Stomach (tissue), 9 donors: ENCODE results near the gene PANX3. TPM values are rescaled to one million over a fixed set of nuclear protein-coding genes. Genes with fewer than 3 reads are reported as not detected.

Source experiments
- DNase-seq, 2 donors: peaks; one replicate each; pipeline versions ENCODE4 v3.0.0 to v3.0.0-alpha.2; 2013 to 2019
- H3K27ac ChIP-seq, 5 donors: fragments of 200-600 bp in 4 of 5; sonication (generic) in 4 of 5; one replicate each; pipeline ENCODE4 v1.5.1; 2013 to 2019; ENCODE audit warnings: mild to moderate bottlenecking in 1 of 5, moderate library complexity in 1 of 5
- H3K27me3 ChIP-seq, 3 donors: fragments of 200-600 bp; sonication (generic); one replicate each; pipeline ENCODE4 v1.5.1; 2017 to 2019; ENCODE audit warnings: mixed run types in 1 of 3
- H3K36me3 ChIP-seq, 4 donors: fragments of 200-600 bp; sonication (generic); 1 replicate in 3 of 4; 2 replicates in 1 of 4; pipeline ENCODE4 v1.5.1; 2016 to 2019
- H3K4me1 ChIP-seq, 4 donors: fragments of 200-600 bp; sonication (generic); one replicate each; pipeline ENCODE4 v1.5.1; 2016 to 2019
- H3K4me3 ChIP-seq, 4 donors: fragments of 200-600 bp; sonication (generic) in 3 of 4; one replicate each; pipeline ENCODE4 v1.5.1; 2016 to 2019; ENCODE audit warnings: mild to moderate bottlenecking in 1 of 4
- H3K9me3 ChIP-seq, 4 donors: fragments of 200-600 bp; sonication (generic); one replicate each; pipeline ENCODE4 v1.5.1; 2016 to 2019
- EP300 ChIP-seq: sonication (generic); formaldehyde crosslinking; IDR thresholded peaks from one replicate; pipeline ENCODE4 v1.6.1; 2017; ENCODE audit warnings: antibody characterized with exemption
- POLR2A ChIP-seq, 4 donors: fragments of 450-650 bp; IDR thresholded peaks; one replicate each; pipeline ENCODE4 v1.6.1; 2016; ENCODE audit warnings: antibody characterized with exemption in 4 of 4, control low read depth in 2 of 4, mild to moderate bottlenecking in 1 of 4, moderate library complexity in 1 of 4
- POLR2AphosphoS5 ChIP-seq, 3 donors: sonication (generic); formaldehyde crosslinking; IDR thresholded peaks; one replicate each; pipeline ENCODE4 v1.6.1; 2016; ENCODE audit warnings: antibody characterized with exemption in 3 of 3
- WGBS, 5 donors: extraction: QIAGEN DNeasy Blood & Tissue Kit in 3 of 5; methylation state at CpG; one replicate each; pipeline versions ENCODE4 v1.1.5 to v1.1.7; 2013 to 2018; 5-methylcytosine and 5-hydroxymethylcytosine counted together
- intact Hi-C: fragments of 100-400 bp; cut with DNase I; formaldehyde crosslinking; loops from one replicate; pipeline ENCODE4 v1.15.1; 2023; ENCODE audit warnings: low total_unique reads
- polyA plus RNA-seq, 3 donors: library from polyadenylated mRNA; stranded (reverse); fragments of 200-250 nt; gene quantifications; one replicate each; pipeline ENCODE4 v1.2.3, GENCODE V29; 2013
- total RNA-seq, 5 donors: library from RNA; depleted of rRNA; stranded (reverse); fragments of >200 nt; gene quantifications; one replicate each; pipeline versions ENCODE4 v1.1.0 to v1.2.3, GENCODE V29; 2014 to 2016
- TF ChIP-seq, protein P1 (sequence below), 7 experiments: fragments of 450-650 bp in 4 of 7; fragments of 200-600 bp in 3 of 7; sonication (generic) in 3 of 7; IDR thresholded peaks; one replicate each; pipeline ENCODE4 v1.5.1; 2016 to 2019; ENCODE audit warnings: antibody characterized with exemption in 7 of 7, control low read depth in 2 of 7, mild to moderate bottlenecking in 1 of 7
- donor health status: healthy with polysubstance abuse.
- donor health status: Bipolar disorder and iron deficiency.
- donor health status: healthy.

The PANX3 gene
- total and polyA plus RNA-seq, 8 donors, result not detected

DNA sequence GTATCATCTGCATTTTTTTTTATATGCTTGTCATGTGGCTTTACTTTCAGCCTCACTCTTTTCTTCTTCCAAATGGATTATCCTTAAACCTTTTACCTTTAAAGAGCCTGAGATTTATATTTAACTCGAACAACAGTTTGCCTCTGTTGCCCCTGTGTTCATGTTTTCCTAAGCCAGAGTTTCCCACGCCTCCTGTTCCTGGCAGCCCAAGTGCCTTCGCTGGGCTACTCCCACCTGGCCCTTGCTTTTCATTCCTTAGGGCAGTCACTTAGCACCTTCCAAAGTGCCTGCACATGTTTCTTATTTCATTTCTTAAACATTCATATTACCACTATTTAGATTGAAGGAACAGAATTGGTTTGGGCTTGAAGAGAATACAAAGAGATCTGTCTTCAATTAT lies 24.7 kb downstream of the PANX3 start:
- 78 to 88% (median 81%) methylated on average over 3 of the region's 3 CpGs for WGBS, 5 donors
- H3K9me3 ChIP-seq, result no peaks in the 10 kb centered on the region
- H3K27me3 ChIP-seq, result no peaks in the 10 kb centered on the region
- TF ChIP-seq EP300 (no peak), POLR2A (IDR thresholded peaks at IDR 0.05) (no peak), POLR2AphosphoS5 (IDR thresholded peaks at IDR 0.05) (no peak)
- TF ChIP-seq, protein P1, sequence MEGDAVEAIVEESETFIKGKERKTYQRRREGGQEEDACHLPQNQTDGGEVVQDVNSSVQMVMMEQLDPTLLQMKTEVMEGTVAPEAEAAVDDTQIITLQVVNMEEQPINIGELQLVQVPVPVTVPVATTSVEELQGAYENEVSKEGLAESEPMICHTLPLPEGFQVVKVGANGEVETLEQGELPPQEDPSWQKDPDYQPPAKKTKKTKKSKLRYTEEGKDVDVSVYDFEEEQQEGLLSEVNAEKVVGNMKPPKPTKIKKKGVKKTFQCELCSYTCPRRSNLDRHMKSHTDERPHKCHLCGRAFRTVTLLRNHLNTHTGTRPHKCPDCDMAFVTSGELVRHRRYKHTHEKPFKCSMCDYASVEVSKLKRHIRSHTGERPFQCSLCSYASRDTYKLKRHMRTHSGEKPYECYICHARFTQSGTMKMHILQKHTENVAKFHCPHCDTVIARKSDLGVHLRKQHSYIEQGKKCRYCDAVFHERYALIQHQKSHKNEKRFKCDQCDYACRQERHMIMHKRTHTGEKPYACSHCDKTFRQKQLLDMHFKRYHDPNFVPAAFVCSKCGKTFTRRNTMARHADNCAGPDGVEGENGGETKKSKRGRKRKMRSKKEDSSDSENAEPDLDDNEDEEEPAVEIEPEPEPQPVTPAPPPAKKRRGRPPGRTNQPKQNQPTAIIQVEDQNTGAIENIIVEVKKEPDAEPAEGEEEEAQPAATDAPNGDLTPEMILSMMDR (IDR thresholded peaks at IDR 0.05), result no peak
- DNase-seq, result no peak
- peaks cover 0 to 4% (median 0%) of the 10 kb centered on the region in 4 donors for H3K4me1 ChIP-seq
- intact Hi-C loops, result no loop called here
- peaks cover 59 to 97% (median 91%) of the 10 kb centered on the region in 4 donors for H3K36me3 ChIP-seq
- H3K4me3 ChIP-seq, result no peak overlapping the region
- H3K27ac ChIP-seq, result no peak overlapping the region

GRCh38 chr11:124638500-124638899 lies 27.3 kb downstream of the PANX3 start:
- Histone ChIP-seq H3K4me1 (no peaks in the 10 kb centered on the region), H3K4me3 (no peak overlapping the region), H3K9me3 (no peaks in the 10 kb centered on the region), H3K27me3 (no peaks in the 10 kb centered on the region), H3K36me3 (peaks cover 34 to 72% (median 65%) of the 10 kb centered on the region in 4 donors), H3K27ac (no peak overlapping the region)
- 72 to 83% (median 77%) methylated on average over 3 of the region's 3 CpGs for WGBS, 5 donors
- TF ChIP-seq POLR2A (IDR thresholded peaks at IDR 0.05) (no peak), POLR2AphosphoS5 (IDR thresholded peaks at IDR 0.05) (no peak), EP300 (no peak)
- TF ChIP-seq, protein P1 (IDR thresholded peaks at IDR 0.05), result no peak
- intact Hi-C loops, result no loop called here
- DNase-seq, result no peak

DNA sequence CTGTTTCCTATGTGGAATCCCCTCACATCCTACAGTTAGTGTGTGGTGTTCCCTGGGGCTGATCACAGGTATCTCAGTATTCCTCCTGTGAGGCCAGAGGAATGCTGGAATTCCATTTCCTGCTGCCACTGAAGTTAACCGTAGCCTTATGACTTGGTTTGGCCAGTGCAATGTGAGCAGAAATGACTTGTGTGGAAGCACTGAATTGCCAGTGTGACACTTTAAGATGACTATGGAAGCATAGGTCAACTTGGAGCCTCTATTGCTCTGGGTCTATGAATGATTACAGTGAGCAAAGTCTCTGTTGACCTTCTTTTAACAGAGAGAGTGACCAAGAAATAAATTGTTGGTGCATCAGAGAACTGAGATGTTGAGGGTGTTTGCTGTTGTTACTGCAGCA lies 28.0 kb downstream of the PANX3 start:
- H3K27ac ChIP-seq, result no peak overlapping the region
- no peaks in the 10 kb centered on the region for H3K9me3 ChIP-seq
- no peak for TF ChIP-seq EP300
- TF ChIP-seq POLR2A (IDR thresholded peaks at IDR 0.05), result no peak
- no peak for TF ChIP-seq POLR2AphosphoS5 (IDR thresholded peaks at IDR 0.05)
- TF ChIP-seq, protein P1 (IDR thresholded peaks at IDR 0.05), result no peak
- H3K4me3 ChIP-seq, result no peak overlapping the region
- 79 to 88% (median 83%) methylated on average over 1 of the region's 1 CpG for WGBS, 5 donors
- H3K36me3 ChIP-seq, result peaks cover 31 to 65% (median 58%) of the 10 kb centered on the region in 4 donors
- intact Hi-C loops, result no loop called here
- no peaks in the 10 kb centered on the region for H3K27me3 ChIP-seq
- no peak for DNase-seq
- H3K4me1 ChIP-seq, result no peaks in the 10 kb centered on the region

GRCh38 chr11:124640666-124641065 lies 29.4 kb downstream of the PANX3 start:
- H3K27me3 ChIP-seq, result no peaks in the 10 kb centered on the region
- H3K4me1 ChIP-seq, result peaks cover 0 to 8% (median 6%) of the 10 kb centered on the region in 4 donors
- H3K36me3 ChIP-seq, result peaks cover 22 to 52% (median 44%) of the 10 kb centered on the region in 4 donors
- no peak overlapping the region for H3K27ac ChIP-seq
- no peaks in the 10 kb centered on the region for H3K9me3 ChIP-seq
- H3K4me3 ChIP-seq, result no peak overlapping the region
- WGBS, 5 donors, result 85 to 93% (median 92%) methylated on average over 5 of the region's 5 CpGs
- intact Hi-C loops, result no loop called here
- TF ChIP-seq POLR2A (IDR thresholded peaks at IDR 0.05), result no peak
- no peak for TF ChIP-seq POLR2AphosphoS5 (IDR thresholded peaks at IDR 0.05)
- TF ChIP-seq EP300, result no peak
- TF ChIP-seq, protein P1 (IDR thresholded peaks at IDR 0.05), result no peak
- no peak for DNase-seq
